IMR-90 (cell line): ENCODE results near the gene DHCR24. TPM values are rescaled to one million over a fixed set of nuclear protein-coding genes. Genes with fewer than 3 reads are reported as not detected.

Source experiments
- ATAC-seq: fragments of 200-7000 bp; cut with Tn5 transposase; 2 replicates; pipeline ENCODE4 v1.9.1; 2020; ENCODE audit warnings: low read depth, mild to moderate bottlenecking, moderate library complexity
- BruUV-seq: library from RNA; stranded (reverse); fragments of 400-500 nt; replicated peaks from 2 replicates; lab custom pipeline; 2021; lab: Mats Ljungman, UMichigan
- CTCF ChIA-PET: fragments of 300-600 bp; formaldehyde crosslinking; extraction: SDS; loops from one replicate; lab custom pipeline; 2021; ENCODE audit warnings: antibody characterized with exemption; lab: Yijun Ruan, JAX
- POLR2A ChIA-PET: fragments of 300-600 bp; sonication (Branson Sonifier 250); formaldehyde crosslinking; loops from one replicate; lab custom pipeline; 2022; ENCODE audit warnings: antibody characterized with exemption; ENCODE audit not compliant: unreplicated experiment; lab: Charles Lee
- DNase-seq: peaks from one replicate; pipeline ENCODE4 v3.0.0; 2013
- H2AFZ ChIP-seq: replicated peaks from 2 replicates; pipeline ENCODE3; 2013; ENCODE audit warnings: low read length, mild to moderate bottlenecking; ENCODE audit not compliant: poor library complexity
- H2AK5ac ChIP-seq: 2 replicates; pipeline ENCODE4 v1.6.1; 2013; ENCODE audit warnings: low read depth, low read length, inconsistent platforms
- H2AK9ac ChIP-seq: replicated peaks from 2 replicates; pipeline ENCODE3; 2013; ENCODE audit warnings: mild to moderate bottlenecking, low read depth, low read length, moderate library complexity; ENCODE audit not compliant: poor library complexity
- H2BK120ac ChIP-seq: 2 replicates; pipeline ENCODE4 v1.6.1; 2013; ENCODE audit warnings: low read depth, low read length, inconsistent platforms
- H2BK15ac ChIP-seq: 3 replicates; pipeline ENCODE4 v1.6.1; 2013; ENCODE audit warnings: low read depth, low read length, inconsistent platforms
- H2BK20ac ChIP-seq: 2 replicates; pipeline ENCODE4 v1.6.1; 2013; ENCODE audit warnings: low read depth, mild to moderate bottlenecking, inconsistent platforms, low read length, moderate library complexity
- H2BK5ac ChIP-seq: 2 replicates; pipeline ENCODE4 v1.6.1; 2013; ENCODE audit warnings: mild to moderate bottlenecking, low read depth, low read length, inconsistent platforms; ENCODE audit not compliant: poor library complexity, severe bottlenecking
- H3K14ac ChIP-seq: replicated peaks from 2 replicates; pipeline ENCODE4 v1.6.1; 2013; ENCODE audit warnings: low read depth, low read length, inconsistent platforms
- H3K18ac ChIP-seq: 2 replicates; pipeline ENCODE4 v1.6.1; 2013; ENCODE audit warnings: low read depth, low read length, control low read depth
- H3K23ac ChIP-seq: 2 replicates; pipeline ENCODE4 v1.6.1; 2013; ENCODE audit warnings: low read depth, low read length, inconsistent platforms
- H3K27ac ChIP-seq: 2 replicates; pipeline ENCODE4 v1.5.1; 2013; ENCODE audit warnings: mild to moderate bottlenecking, control low read depth, low read length; ENCODE audit not compliant: insufficient read depth
- H3K27me3 ChIP-seq: 2 replicates; pipeline ENCODE4 v1.6.1; 2013; ENCODE audit warnings: low read length; ENCODE audit not compliant: control insufficient read depth, insufficient read depth
- H3K36me3 ChIP-seq: 2 replicates; pipeline ENCODE4 v1.6.1; 2013; ENCODE audit warnings: low read length, mixed read lengths; ENCODE audit not compliant: control insufficient read depth, insufficient read depth
- H3K4ac ChIP-seq: 2 replicates; pipeline ENCODE4 v1.6.1; 2013; ENCODE audit warnings: low read depth, low read length, inconsistent platforms
- H3K4me1 ChIP-seq: 2 replicates; pipeline ENCODE4 v1.6.1; 2013; ENCODE audit warnings: low read length, mixed read lengths; ENCODE audit not compliant: control insufficient read depth, insufficient read depth
- H3K4me2 ChIP-seq: 2 replicates; pipeline ENCODE4 v1.6.1; 2013; ENCODE audit warnings: low read depth, mild to moderate bottlenecking, control low read depth, low read length, moderate library complexity
- H3K4me3 ChIP-seq: 2 replicates; pipeline ENCODE4 v1.5.1; 2013; ENCODE audit warnings: low read depth, mild to moderate bottlenecking, control low read depth, low read length, moderate library complexity; ENCODE audit not compliant: insufficient read depth
- H3K56ac ChIP-seq: 2 replicates; pipeline ENCODE4 v1.6.1; 2013; ENCODE audit warnings: low read length, inconsistent platforms; ENCODE audit not compliant: insufficient read depth; ENCODE audit errors: extremely low read depth
- H3K79me1 ChIP-seq, 2 experiments: 2 replicates each; pipeline ENCODE4 v1.6.1; 2013; ENCODE audit warnings: low read length in 2 of 2, inconsistent platforms in 1 of 2, low read depth in 1 of 2
- H3K9ac ChIP-seq: 2 replicates; pipeline ENCODE4 v1.6.1; 2013; ENCODE audit warnings: low read depth, low read length, control low read depth
- H3K9me1 ChIP-seq: 2 replicates; pipeline ENCODE4 v1.6.1; 2013; ENCODE audit warnings: low read length, inconsistent platforms; ENCODE audit not compliant: insufficient read depth
- H3K9me3 ChIP-seq: 2 replicates; pipeline ENCODE4 v1.6.1; 2013; ENCODE audit warnings: low read length; ENCODE audit not compliant: control insufficient read depth, insufficient read depth
- H4K20me1 ChIP-seq: 2 replicates; pipeline ENCODE4 v1.6.1; 2013; ENCODE audit warnings: low read length, inconsistent platforms; ENCODE audit not compliant: insufficient read depth
- H4K5ac ChIP-seq: 2 replicates; pipeline ENCODE4 v1.6.1; 2013; ENCODE audit warnings: mild to moderate bottlenecking, low read depth, low read length, control low read depth
- H4K8ac ChIP-seq, 2 experiments: 2 replicates each; pipeline ENCODE4 v1.6.1; 2013; ENCODE audit warnings: low read depth in 2 of 2, low read length in 2 of 2, control low read depth in 1 of 2, inconsistent platforms in 1 of 2
- H4K91ac ChIP-seq: 2 replicates; pipeline ENCODE4 v1.6.1; 2013; ENCODE audit warnings: low read depth, low read length, inconsistent platforms; ENCODE audit not compliant: insufficient read depth
- BHLHE40 ChIP-seq: fragments of 150-350 bp; IDR thresholded peaks from 2 replicates; pipeline ENCODE4 v1.6.1; 2016; ENCODE audit warnings: mild to moderate bottlenecking, low read depth, low read length
- CEBPB ChIP-seq: IDR thresholded peaks from 2 replicates; pipeline ENCODE4 v1.6.1; 2012; ENCODE audit warnings: low read depth, low read length, improper control_type of control experiment
- CHD1 ChIP-seq: IDR thresholded peaks from 2 replicates; pipeline ENCODE4 v1.6.1; 2012; ENCODE audit warnings: low read depth, low read length, improper control_type of control experiment
- FOS ChIP-seq: fragments of 150-350 bp; IDR thresholded peaks from 2 replicates; pipeline ENCODE4 v1.6.1; 2016; ENCODE audit warnings: low read depth, low read length
- MAFK ChIP-seq: IDR thresholded peaks from 2 replicates; pipeline ENCODE4 v1.6.1; 2012; ENCODE audit warnings: low read depth, low read length, improper control_type of control experiment
- MAZ ChIP-seq: IDR thresholded peaks from 2 replicates; pipeline ENCODE4 v1.6.1; 2012; ENCODE audit warnings: low read depth, mild to moderate bottlenecking, low read length, improper control_type of control experiment, moderate library complexity, borderline replicate concordance
- MXI1 ChIP-seq: IDR thresholded peaks from 2 replicates; pipeline ENCODE4 v1.6.1; 2012; ENCODE audit warnings: low read depth, mild to moderate bottlenecking, low read length, moderate library complexity, borderline replicate concordance
- NFE2L2 ChIP-seq: fragments of 150-350 bp; IDR thresholded peaks from 2 replicates; pipeline ENCODE4 v1.6.1; 2016; ENCODE audit warnings: low read depth, mild to moderate bottlenecking, low read length
- POLR2A ChIP-seq: IDR thresholded peaks from 2 replicates; pipeline ENCODE4 v1.6.1; 2012; ENCODE audit warnings: mild to moderate bottlenecking, low read depth, low read length
- RAD21 ChIP-seq: IDR thresholded peaks from 2 replicates; pipeline ENCODE4 v1.6.1; 2012; ENCODE audit warnings: low read length, improper control_type of control experiment
- RCOR1 ChIP-seq: IDR thresholded peaks from 2 replicates; pipeline ENCODE4 v1.6.1; 2012; ENCODE audit warnings: mild to moderate bottlenecking, low read length, improper control_type of control experiment; ENCODE audit not compliant: insufficient replicate concordance
- RFX5 ChIP-seq: IDR thresholded peaks from 2 replicates; pipeline ENCODE4 v1.8.0; 2012; ENCODE audit warnings: low read depth, mild to moderate bottlenecking, low read length, moderate library complexity
- SMC3 ChIP-seq: fragments of 150-350 bp; IDR thresholded peaks from 2 replicates; pipeline ENCODE4 v1.6.1; 2016; ENCODE audit warnings: low read depth, mild to moderate bottlenecking, antibody characterized with exemption, low read length, moderate library complexity
- WGBS, 2 experiments: methylation state at CpG; one replicate each; pipeline versions ENCODE4 v1.1.5 to v1.1.7; 2013; ENCODE audit warnings: missing lambda C conversion rate in 2 of 2; ENCODE audit not compliant: insufficient read length in 1 of 2; ENCODE audit errors: extremely low coverage in 2 of 2; 5-methylcytosine and 5-hydroxymethylcytosine counted together
- dilution Hi-C: fragments of 300-500 bp; cut with HindIII; formaldehyde crosslinking; loops from one replicate; pipeline ENCODE4 v1.14.3; 2018; ENCODE audit warnings: low sequenced_read_pairs; ENCODE audit not compliant: unreplicated experiment
- in situ Hi-C: fragments of 300-500 bp; cut with MboI; formaldehyde crosslinking; loops from 3 replicates; pipeline ENCODE4 v1.14.3; 2019; ENCODE audit warnings: low sequenced_read_pairs, inconsistent platforms, mixed read lengths
- intact Hi-C: fragments of 100-400 bp; cut with micrococcal nuclease; formaldehyde crosslinking; loops from 2 replicates; pipeline ENCODE4 v1.10.0; 2022
- polyA plus RNA-seq, 3 experiments: library from polyadenylated mRNA; depleted of rRNA; stranded (reverse); fragments of >200 nt; gene quantifications; 2 replicates each; pipeline ENCODE4 v1.2.3, GENCODE V29; 2012; ENCODE audit warnings: low replicate concordance in 1 of 3
- total RNA-seq: library from RNA; depleted of rRNA; stranded (reverse); fragments of >200 nt; gene quantifications from 2 replicates; pipeline ENCODE4 v1.2.3, GENCODE V29; 2012
- TF ChIP-seq, protein P1 (sequence below): fragments of 150-350 bp; IDR thresholded peaks from 2 replicates; pipeline ENCODE4 v1.6.1; 2017; ENCODE audit warnings: mild to moderate bottlenecking, antibody characterized with exemption, low read length, low read depth
- TF ChIP-seq, protein P2 (sequence below): fragments of 150-350 bp; IDR thresholded peaks from 2 replicates; pipeline ENCODE4 v1.6.1; 2016; ENCODE audit warnings: low read depth, mild to moderate bottlenecking, low read length, moderate library complexity, borderline replicate concordance
- TF ChIP-seq, protein P3 (sequence below): conservative IDR thresholded peaks from 2 replicates; pipeline ENCODE4 v1.5.1; 2012; ENCODE audit warnings: mild to moderate bottlenecking, low read depth, low read length, improper control_type of control experiment

Gene DHCR24
- total and polyA plus RNA-seq, 2 of the 4 experiments (the other 2 are of a cell fraction): 130 to 194 TPM

DNA sequence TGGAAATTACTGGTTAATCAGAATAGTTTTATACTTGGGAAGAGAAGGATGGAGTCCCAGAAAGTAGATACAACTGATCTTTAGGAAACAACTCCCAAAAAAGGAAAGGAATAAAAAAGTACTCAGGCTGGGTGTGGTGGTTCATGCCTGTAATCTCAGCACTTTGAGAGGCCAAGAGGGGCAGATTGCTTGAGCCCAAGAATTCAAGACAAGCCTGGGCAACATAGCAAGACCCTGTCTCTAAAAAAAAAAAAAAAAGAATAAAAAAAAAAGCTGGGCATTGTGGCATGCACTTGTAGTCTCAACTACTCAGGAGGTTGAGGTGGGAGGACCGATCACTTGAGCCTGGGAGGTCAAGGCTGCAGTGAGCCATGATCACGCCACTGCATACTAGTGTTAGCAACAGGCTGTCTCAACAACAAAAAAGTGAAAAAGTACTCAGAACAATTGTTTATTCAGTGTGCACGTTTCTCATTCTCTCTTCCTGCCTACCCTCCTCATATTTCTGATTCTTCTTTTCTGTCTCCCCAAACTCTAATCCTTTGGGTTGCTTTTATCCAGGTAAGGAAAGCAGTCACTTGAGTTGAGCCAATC lies 2.2 kb upstream of the DHCR24 start:
- H3K9me1 ChIP-seq: 0 out of 2 replicates have a peak, but pooled peaks cover 5% of the 10 kb centered on the region
- H4K91ac ChIP-seq: no peak overlapping the region
- no peaks in the 10 kb centered on the region; the same call in 1 of the 2 replicates for H4K20me1 ChIP-seq
- no peak overlapping the region for H4K5ac ChIP-seq
- no peak overlapping the region for H3K27ac ChIP-seq
- no peak overlapping the region for H4K8ac ChIP-seq
- H2BK20ac ChIP-seq: no peak overlapping the region
- no peak overlapping the region for H2AK5ac ChIP-seq
- H3K27me3 ChIP-seq: no peaks in the 10 kb centered on the region; the same call in 1 of the 2 replicates
- no peak overlapping the region for H3K23ac ChIP-seq
- TF ChIP-seq MAFK (no peak), RFX5 (no peak), CEBPB (no peak), RCOR1 (no peak), FOS (no peak), POLR2A (no peak), NFE2L2 (no peak), SMC3 (no peak), CHD1 (no peak), MXI1 (no peak), MAZ (no peak), BHLHE40 (no peak), RAD21 (no peak)
- TF ChIP-seq, protein P1, sequence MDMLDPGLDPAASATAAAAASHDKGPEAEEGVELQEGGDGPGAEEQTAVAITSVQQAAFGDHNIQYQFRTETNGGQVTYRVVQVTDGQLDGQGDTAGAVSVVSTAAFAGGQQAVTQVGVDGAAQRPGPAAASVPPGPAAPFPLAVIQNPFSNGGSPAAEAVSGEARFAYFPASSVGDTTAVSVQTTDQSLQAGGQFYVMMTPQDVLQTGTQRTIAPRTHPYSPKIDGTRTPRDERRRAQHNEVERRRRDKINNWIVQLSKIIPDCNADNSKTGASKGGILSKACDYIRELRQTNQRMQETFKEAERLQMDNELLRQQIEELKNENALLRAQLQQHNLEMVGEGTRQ: no peak
- TF ChIP-seq, protein P2, sequence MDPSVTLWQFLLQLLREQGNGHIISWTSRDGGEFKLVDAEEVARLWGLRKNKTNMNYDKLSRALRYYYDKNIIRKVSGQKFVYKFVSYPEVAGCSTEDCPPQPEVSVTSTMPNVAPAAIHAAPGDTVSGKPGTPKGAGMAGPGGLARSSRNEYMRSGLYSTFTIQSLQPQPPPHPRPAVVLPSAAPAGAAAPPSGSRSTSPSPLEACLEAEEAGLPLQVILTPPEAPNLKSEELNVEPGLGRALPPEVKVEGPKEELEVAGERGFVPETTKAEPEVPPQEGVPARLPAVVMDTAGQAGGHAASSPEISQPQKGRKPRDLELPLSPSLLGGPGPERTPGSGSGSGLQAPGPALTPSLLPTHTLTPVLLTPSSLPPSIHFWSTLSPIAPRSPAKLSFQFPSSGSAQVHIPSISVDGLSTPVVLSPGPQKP: no peak
- TF ChIP-seq, protein P3, sequence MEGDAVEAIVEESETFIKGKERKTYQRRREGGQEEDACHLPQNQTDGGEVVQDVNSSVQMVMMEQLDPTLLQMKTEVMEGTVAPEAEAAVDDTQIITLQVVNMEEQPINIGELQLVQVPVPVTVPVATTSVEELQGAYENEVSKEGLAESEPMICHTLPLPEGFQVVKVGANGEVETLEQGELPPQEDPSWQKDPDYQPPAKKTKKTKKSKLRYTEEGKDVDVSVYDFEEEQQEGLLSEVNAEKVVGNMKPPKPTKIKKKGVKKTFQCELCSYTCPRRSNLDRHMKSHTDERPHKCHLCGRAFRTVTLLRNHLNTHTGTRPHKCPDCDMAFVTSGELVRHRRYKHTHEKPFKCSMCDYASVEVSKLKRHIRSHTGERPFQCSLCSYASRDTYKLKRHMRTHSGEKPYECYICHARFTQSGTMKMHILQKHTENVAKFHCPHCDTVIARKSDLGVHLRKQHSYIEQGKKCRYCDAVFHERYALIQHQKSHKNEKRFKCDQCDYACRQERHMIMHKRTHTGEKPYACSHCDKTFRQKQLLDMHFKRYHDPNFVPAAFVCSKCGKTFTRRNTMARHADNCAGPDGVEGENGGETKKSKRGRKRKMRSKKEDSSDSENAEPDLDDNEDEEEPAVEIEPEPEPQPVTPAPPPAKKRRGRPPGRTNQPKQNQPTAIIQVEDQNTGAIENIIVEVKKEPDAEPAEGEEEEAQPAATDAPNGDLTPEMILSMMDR: no peak
- in situ Hi-C loops: no loop called here
- intact Hi-C loops: no loop called here
- dilution Hi-C loops: no loop called here
- ATAC-seq: no peak
- no peaks in the 10 kb centered on the region for H3K9me3 ChIP-seq
- H3K18ac ChIP-seq: no peak overlapping the region
- no peak overlapping the region for H3K9ac ChIP-seq
- H2BK15ac ChIP-seq: no peak overlapping the region
- DNase-seq: no peak
- CTCF ChIA-PET: interaction anchor here (0.5 to 1.3 kb wide), 2 partner anchors 16 to 776 kb away, joined by 3 to 5 read pairs; no protein-coding TSS in a partner anchor
- no peak overlapping the region for H2AFZ ChIP-seq
- H3K56ac ChIP-seq: no peak overlapping the region
- peaks cover 11% of the 10 kb centered on the region for H3K4me1 ChIP-seq
- no peaks in the 10 kb centered on the region for H3K36me3 ChIP-seq
- no peak overlapping the region for H2AK9ac ChIP-seq
- 80% methylated on average over 1 of the region's 3 CpGs; no CpG with 5 or more reads in 1 of the 2 experiments for WGBS, 2 experiments
- H3K79me1 ChIP-seq: peaks cover 14 to 20% of the 10 kb centered on the region in 2 experiments
- no peak overlapping the region for H3K4me2 ChIP-seq
- BruUV-seq: no TSS peak
- POLR2A ChIA-PET: interaction anchor here (0.6 kb wide), 1 partner anchor 689 kb away, joined by 3 read pairs; the partner anchor contains the start of gene MRPL37
- H3K4ac ChIP-seq: no peak overlapping the region
- H2BK5ac ChIP-seq: no peak overlapping the region
- H2BK120ac ChIP-seq: no peak overlapping the region
- H3K4me3 ChIP-seq: no peak overlapping the region
- no peak overlapping the region for H3K14ac ChIP-seq
